Measurements from ENCODE around the gene PAX5.

DNA sequence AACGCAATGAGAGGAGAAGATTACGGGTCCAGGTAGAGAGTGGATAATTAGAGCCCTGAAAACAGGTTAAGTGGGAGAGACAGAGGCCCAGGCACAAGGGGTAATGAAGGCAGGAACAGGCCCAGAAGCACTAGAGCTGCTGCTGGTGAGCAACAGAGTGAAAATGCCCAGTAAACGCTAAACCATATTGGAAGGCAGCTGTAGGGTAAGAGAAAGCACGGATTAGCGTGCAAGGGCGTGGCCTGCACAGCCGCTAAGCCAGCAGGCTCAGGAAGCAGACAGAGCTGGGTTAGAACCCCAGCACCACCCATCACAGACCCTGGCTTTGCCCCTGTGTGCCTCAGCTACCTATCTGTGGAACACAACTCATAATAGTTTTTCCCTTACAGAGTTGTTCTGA is 93.2 kb downstream of the PAX5 start:
- TF ChIP-seq, protein P1, sequence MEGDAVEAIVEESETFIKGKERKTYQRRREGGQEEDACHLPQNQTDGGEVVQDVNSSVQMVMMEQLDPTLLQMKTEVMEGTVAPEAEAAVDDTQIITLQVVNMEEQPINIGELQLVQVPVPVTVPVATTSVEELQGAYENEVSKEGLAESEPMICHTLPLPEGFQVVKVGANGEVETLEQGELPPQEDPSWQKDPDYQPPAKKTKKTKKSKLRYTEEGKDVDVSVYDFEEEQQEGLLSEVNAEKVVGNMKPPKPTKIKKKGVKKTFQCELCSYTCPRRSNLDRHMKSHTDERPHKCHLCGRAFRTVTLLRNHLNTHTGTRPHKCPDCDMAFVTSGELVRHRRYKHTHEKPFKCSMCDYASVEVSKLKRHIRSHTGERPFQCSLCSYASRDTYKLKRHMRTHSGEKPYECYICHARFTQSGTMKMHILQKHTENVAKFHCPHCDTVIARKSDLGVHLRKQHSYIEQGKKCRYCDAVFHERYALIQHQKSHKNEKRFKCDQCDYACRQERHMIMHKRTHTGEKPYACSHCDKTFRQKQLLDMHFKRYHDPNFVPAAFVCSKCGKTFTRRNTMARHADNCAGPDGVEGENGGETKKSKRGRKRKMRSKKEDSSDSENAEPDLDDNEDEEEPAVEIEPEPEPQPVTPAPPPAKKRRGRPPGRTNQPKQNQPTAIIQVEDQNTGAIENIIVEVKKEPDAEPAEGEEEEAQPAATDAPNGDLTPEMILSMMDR (IDR thresholded peaks at IDR 0.05; ENCODE audit: low read depth, low read length, poor library complexity, severe bottlenecking): no peak
- no peak for TF ChIP-seq EZH2phosphoT487 (IDR thresholded peaks at IDR 0.05; ENCODE audit: borderline replicate concordance, low read length)

Data from DOHH2 (cell line).